ENCODE measurements around the gene FHIT.

FHIT gene

GRCh38 chr3:60202052-60202726 lies 1049.1 kb downstream of the FHIT start:
- TF ChIP-seq POLR2A (IDR thresholded peaks at IDR 0.05; ENCODE audit: low read depth, low read length) (no peak), POLR2AphosphoS5 (IDR thresholded peaks at IDR 0.05; ENCODE audit: low read depth, low read length) (no peak), TAF1 (IDR thresholded peaks at IDR 0.05; ENCODE audit: borderline replicate concordance, low read depth, low read length) (no peak)
- FAIRE-seq (no peak), DNase-seq (ENCODE audit: insufficient read length) (no peak)

- FAIRE-seq, result no peak
- TF ChIP-seq POLR2A (IDR thresholded peaks at IDR 0.05; ENCODE audit: low read depth, low read length), result no peak
- TF ChIP-seq TAF1 (IDR thresholded peaks at IDR 0.05; ENCODE audit: borderline replicate concordance, low read depth, low read length), result no peak
- TF ChIP-seq POLR2AphosphoS5 (IDR thresholded peaks at IDR 0.05; ENCODE audit: low read depth, low read length), result no peak
- DNase-seq (ENCODE audit: insufficient read length), result no peak
Measured at GRCh38 chr3:60199306-60199705, 1051.9 kb downstream of the FHIT start.

GRCh38 chr3:60198179-60198720 lies 1053.0 kb downstream of the FHIT start:
- TF ChIP-seq POLR2A (IDR thresholded peaks at IDR 0.05; ENCODE audit: low read depth, low read length) (no peak), POLR2AphosphoS5 (IDR thresholded peaks at IDR 0.05; ENCODE audit: low read depth, low read length) (no peak), TAF1 (IDR thresholded peaks at IDR 0.05; ENCODE audit: borderline replicate concordance, low read depth, low read length) (no peak)
- DNase-seq (ENCODE audit: insufficient read length) (no peak), FAIRE-seq (no peak)

- DNase-seq (ENCODE audit: insufficient read length) (no peak), FAIRE-seq (no peak)
- TF ChIP-seq POLR2AphosphoS5 (IDR thresholded peaks at IDR 0.05; ENCODE audit: low read depth, low read length) (no peak), TAF1 (IDR thresholded peaks at IDR 0.05; ENCODE audit: borderline replicate concordance, low read depth, low read length) (no peak), POLR2A (IDR thresholded peaks at IDR 0.05; ENCODE audit: low read depth, low read length) (no peak)
Measured at GRCh38 chr3:60192297-60193114, 1058.7 kb downstream of the FHIT start.

- TF ChIP-seq POLR2A (IDR thresholded peaks at IDR 0.05; ENCODE audit: low read depth, low read length), result no peak
- no peak for TF ChIP-seq POLR2AphosphoS5 (IDR thresholded peaks at IDR 0.05; ENCODE audit: low read depth, low read length)
- DNase-seq (ENCODE audit: insufficient read length) (no peak), FAIRE-seq (peak; percentile 33)
Measured at GRCh38 chr3:60190073-60190472, 1061.2 kb downstream of the FHIT start.

- no peak for FAIRE-seq
- DNase-seq (ENCODE audit: insufficient read length), result no peak
- TF ChIP-seq TAF1 (IDR thresholded peaks at IDR 0.05; ENCODE audit: borderline replicate concordance, low read depth, low read length), result no peak
- TF ChIP-seq POLR2AphosphoS5 (IDR thresholded peaks at IDR 0.05; ENCODE audit: low read depth, low read length), result no peak
- no peak for TF ChIP-seq POLR2A (IDR thresholded peaks at IDR 0.05; ENCODE audit: low read depth, low read length)
Measured at GRCh38 chr3:60189304-60189703, 1061.9 kb downstream of the FHIT start.

GRCh38 chr3:60188803-60189202 lies 1062.4 kb downstream of the FHIT start:
- DNase-seq (ENCODE audit: insufficient read length), result no peak
- FAIRE-seq, result no peak
- TF ChIP-seq TAF1 (IDR thresholded peaks at IDR 0.05; ENCODE audit: borderline replicate concordance, low read depth, low read length), result no peak
- TF ChIP-seq POLR2A (IDR thresholded peaks at IDR 0.05; ENCODE audit: low read depth, low read length), result no peak
- TF ChIP-seq POLR2AphosphoS5 (IDR thresholded peaks at IDR 0.05; ENCODE audit: low read depth, low read length), result no peak

- TF ChIP-seq POLR2AphosphoS5 (IDR thresholded peaks at IDR 0.05; ENCODE audit: low read depth, low read length) (no peak), TAF1 (IDR thresholded peaks at IDR 0.05; ENCODE audit: borderline replicate concordance, low read depth, low read length) (no peak), POLR2A (IDR thresholded peaks at IDR 0.05; ENCODE audit: low read depth, low read length) (no peak)
- no peak for FAIRE-seq
- DNase-seq (ENCODE audit: insufficient read length), result no peak
Measured at GRCh38 chr3:60187343-60187742, 1063.9 kb downstream of the FHIT start.

GRCh38 chr3:60186359-60186758 lies 1064.9 kb downstream of the FHIT start:
- FAIRE-seq (no peak), DNase-seq (ENCODE audit: insufficient read length) (no peak)
- no peak for TF ChIP-seq POLR2AphosphoS5 (IDR thresholded peaks at IDR 0.05; ENCODE audit: low read depth, low read length)
- TF ChIP-seq TAF1 (IDR thresholded peaks at IDR 0.05; ENCODE audit: borderline replicate concordance, low read depth, low read length), result no peak
- TF ChIP-seq POLR2A (IDR thresholded peaks at IDR 0.05; ENCODE audit: low read depth, low read length), result no peak

- FAIRE-seq (no peak), DNase-seq (ENCODE audit: insufficient read length) (no peak)
- no peak for TF ChIP-seq POLR2A (IDR thresholded peaks at IDR 0.05; ENCODE audit: low read depth, low read length)
Measured at GRCh38 chr3:60185161-60185560, 1066.1 kb downstream of the FHIT start.

GRCh38 chr3:60182697-60183096 lies 1068.6 kb downstream of the FHIT start:
- DNase-seq (ENCODE audit: insufficient read length) (no peak), FAIRE-seq (no peak)
- TF ChIP-seq POLR2A (IDR thresholded peaks at IDR 0.05; ENCODE audit: low read depth, low read length) (no peak), TAF1 (IDR thresholded peaks at IDR 0.05; ENCODE audit: borderline replicate concordance, low read depth, low read length) (no peak), POLR2AphosphoS5 (IDR thresholded peaks at IDR 0.05; ENCODE audit: low read depth, low read length) (no peak)

Data from GM12892 (cell line).